ENCODE results near the gene NLE1. TPM values are rescaled to one million over a fixed set of nuclear protein-coding genes. Genes with fewer than 3 reads are reported as not detected.

Gene NLE1
- total RNA-seq, 4 donors from 2014 or later, result 9.6 to 16.1 (median 13.8) TPM

DNA sequence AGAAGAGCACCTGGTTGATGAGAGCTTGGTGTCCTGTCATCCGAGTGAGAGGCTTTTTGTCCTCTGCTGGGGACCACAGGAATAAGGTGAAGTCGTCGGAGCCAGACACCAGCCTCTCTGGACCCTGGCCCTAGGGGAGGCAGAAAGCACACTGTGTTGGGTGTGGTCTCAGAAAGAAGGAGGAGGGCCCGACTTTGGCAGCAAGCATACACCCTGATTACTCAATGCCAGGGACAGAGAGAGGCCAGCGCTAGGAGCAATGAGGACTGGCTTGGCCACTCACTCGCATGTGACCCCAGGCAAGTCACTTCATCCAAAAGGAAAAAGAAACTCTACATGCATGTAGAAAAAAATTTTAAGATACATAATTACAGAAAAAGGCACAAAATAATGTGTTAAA, 6.8 kb downstream of the NLE1 start:
- WGBS, result 91% methylated on average over 6 of the region's 6 CpGs
- no peak for DNase-seq (ENCODE audit: extremely low spot score)
- H3K4me1 ChIP-seq, result peaks cover 0 to 8% (median 2%) of the 10 kb centered on the region in 4 donors
- H3K36me3 ChIP-seq, result peaks cover 53 to 94% (median 85%) of the 10 kb centered on the region in 4 donors
- H3K27me3 ChIP-seq, result no peaks in the 10 kb centered on the region
- TF ChIP-seq EP300 (IDR thresholded peaks at IDR 0.05), result no peak
- H3K4me3 ChIP-seq, result no peak overlapping the region
- intact Hi-C loops (cut with DNase I), result no loop called here
- H3K9me3 ChIP-seq, result no peaks in the 10 kb centered on the region
- no peak overlapping the region for H3K27ac ChIP-seq (replicated peaks in 1 of 4)

DNA sequence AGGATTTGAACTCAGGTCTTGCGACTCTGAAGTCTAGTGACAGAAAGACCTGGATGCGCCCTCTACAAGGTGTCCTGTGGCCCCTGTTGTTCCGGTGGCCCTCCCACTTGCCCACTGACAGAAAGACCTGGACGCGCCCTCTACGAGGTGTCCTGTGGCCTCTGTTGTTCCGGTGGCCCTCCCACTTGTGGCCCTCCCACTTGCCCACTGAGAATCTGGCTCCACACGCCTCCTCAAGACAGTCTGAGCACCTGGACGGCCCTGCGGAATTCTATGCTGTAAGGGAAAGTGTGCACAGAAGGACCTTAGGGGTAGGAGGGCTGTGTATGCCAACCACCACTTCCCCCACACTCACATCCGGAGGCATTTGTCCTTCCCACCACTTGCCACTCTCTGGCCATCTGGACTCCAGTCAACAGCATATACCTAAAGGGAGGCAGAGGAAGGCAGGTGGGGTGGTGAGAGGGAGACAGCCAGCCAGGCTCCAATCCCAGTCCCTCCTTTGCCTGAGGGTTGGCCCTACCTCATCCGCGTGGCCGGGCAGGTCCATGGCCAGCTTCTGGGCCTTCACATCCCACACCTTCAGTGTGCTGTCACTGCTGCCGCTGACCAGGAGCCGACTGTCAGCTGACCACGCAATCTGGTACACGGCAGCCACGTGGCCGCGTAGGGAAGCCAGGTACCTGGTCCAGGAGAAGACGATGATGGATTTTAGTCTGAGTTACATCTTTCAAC, 9.1 kb downstream of the NLE1 start:
- intact Hi-C loops (cut with DNase I), result no loop called here
- H3K9me3 ChIP-seq, result no peaks in the 10 kb centered on the region
- peaks cover 41 to 76% (median 67%) of the 10 kb centered on the region in 4 donors for H3K36me3 ChIP-seq
- 93% methylated on average over 12 of the region's 22 CpGs for WGBS
- H3K4me3 ChIP-seq, result no peak overlapping the region
- peaks cover 0 to 15% (median 12%) of the 10 kb centered on the region in 4 donors for H3K4me1 ChIP-seq
- TF ChIP-seq EP300 (IDR thresholded peaks at IDR 0.05) (no peak), POLR2A (IDR thresholded peaks at IDR 0.05; ENCODE audit: low read depth) (no peak), POLR2AphosphoS5 (IDR thresholded peaks at IDR 0.05) (no peak)
- TF ChIP-seq, protein P1, sequence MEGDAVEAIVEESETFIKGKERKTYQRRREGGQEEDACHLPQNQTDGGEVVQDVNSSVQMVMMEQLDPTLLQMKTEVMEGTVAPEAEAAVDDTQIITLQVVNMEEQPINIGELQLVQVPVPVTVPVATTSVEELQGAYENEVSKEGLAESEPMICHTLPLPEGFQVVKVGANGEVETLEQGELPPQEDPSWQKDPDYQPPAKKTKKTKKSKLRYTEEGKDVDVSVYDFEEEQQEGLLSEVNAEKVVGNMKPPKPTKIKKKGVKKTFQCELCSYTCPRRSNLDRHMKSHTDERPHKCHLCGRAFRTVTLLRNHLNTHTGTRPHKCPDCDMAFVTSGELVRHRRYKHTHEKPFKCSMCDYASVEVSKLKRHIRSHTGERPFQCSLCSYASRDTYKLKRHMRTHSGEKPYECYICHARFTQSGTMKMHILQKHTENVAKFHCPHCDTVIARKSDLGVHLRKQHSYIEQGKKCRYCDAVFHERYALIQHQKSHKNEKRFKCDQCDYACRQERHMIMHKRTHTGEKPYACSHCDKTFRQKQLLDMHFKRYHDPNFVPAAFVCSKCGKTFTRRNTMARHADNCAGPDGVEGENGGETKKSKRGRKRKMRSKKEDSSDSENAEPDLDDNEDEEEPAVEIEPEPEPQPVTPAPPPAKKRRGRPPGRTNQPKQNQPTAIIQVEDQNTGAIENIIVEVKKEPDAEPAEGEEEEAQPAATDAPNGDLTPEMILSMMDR (IDR thresholded peaks at IDR 0.05), result no peak
- DNase-seq (ENCODE audit: extremely low spot score), result no peak
- no peak overlapping the region for H3K27ac ChIP-seq (replicated peaks in 1 of 4)
- no peaks in the 10 kb centered on the region for H3K27me3 ChIP-seq

DNA sequence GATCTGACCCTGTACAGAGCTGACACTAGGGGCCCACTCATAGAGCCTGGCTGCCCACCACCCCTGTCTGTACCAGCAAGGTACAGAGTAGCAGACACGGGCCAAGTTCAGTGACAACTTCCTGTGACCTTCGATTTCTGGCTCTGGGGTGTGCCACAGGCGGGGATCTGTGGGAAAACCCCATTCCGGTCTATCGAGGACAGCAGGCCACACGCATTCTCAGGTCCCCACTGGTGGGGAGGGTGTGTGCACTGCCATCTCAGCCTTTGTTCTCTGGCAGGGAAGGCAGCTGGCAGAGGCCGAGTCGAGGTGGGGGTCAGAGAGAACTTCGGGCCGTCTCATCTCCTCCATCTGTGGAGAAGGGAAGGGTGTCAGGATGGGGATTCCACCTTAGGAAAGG, 10.0 kb downstream of the NLE1 start:
- H3K27ac ChIP-seq (replicated peaks in 1 of 4), result no peak overlapping the region
- DNase-seq (ENCODE audit: extremely low spot score), result no peak
- TF ChIP-seq EP300 (IDR thresholded peaks at IDR 0.05), result no peak
- no peak for TF ChIP-seq POLR2A (IDR thresholded peaks at IDR 0.05; ENCODE audit: low read depth)
- TF ChIP-seq, protein P1 (IDR thresholded peaks at IDR 0.05), result no peak
- TF ChIP-seq POLR2AphosphoS5 (IDR thresholded peaks at IDR 0.05), result no peak
- H3K4me1 ChIP-seq, result peaks cover 0 to 23% (median 18%) of the 10 kb centered on the region in 4 donors
- intact Hi-C loops (cut with DNase I), result no loop called here
- peaks cover 39 to 68% (median 58%) of the 10 kb centered on the region in 4 donors for H3K36me3 ChIP-seq
- H3K27me3 ChIP-seq, result no peaks in the 10 kb centered on the region
- no peak overlapping the region for H3K4me3 ChIP-seq
- no peaks in the 10 kb centered on the region for H3K9me3 ChIP-seq
- 73% methylated on average over 3 of the region's 10 CpGs for WGBS

DNA sequence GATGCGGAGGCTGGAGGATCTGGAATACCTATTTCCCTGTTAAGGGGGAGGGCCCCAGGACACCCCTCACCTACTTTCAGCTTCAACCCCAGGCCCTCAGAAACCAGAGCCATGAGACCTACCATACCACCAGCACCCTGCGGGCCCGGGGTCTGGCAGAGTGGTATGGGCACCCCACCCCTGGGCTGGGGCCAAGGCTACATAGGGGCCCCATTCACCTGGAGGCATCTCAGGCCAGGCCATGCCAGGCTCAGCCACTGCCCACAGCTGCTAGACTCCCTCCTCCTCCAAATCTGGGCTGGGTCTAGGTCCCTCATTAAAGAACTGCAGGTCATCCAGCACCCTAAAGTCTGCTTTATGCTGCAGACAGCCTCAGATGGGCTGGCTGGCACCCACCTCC, 11.7 kb downstream of the NLE1 start:
- peaks cover 0 to 26% (median 18%) of the 10 kb centered on the region in 4 donors for H3K4me1 ChIP-seq
- peaks cover 25 to 51% (median 41%) of the 10 kb centered on the region in 4 donors for H3K36me3 ChIP-seq
- intact Hi-C loops (cut with DNase I), result no loop called here
- H3K9me3 ChIP-seq, result no peaks in the 10 kb centered on the region
- no peaks in the 10 kb centered on the region for H3K27me3 ChIP-seq
- 86% methylated on average over 1 of the region's 3 CpGs for WGBS
- TF ChIP-seq POLR2AphosphoS5 (IDR thresholded peaks at IDR 0.05) (no peak), POLR2A (IDR thresholded peaks at IDR 0.05; ENCODE audit: low read depth) (no peak), EP300 (IDR thresholded peaks at IDR 0.05) (no peak)
- H3K27ac ChIP-seq (replicated peaks in 1 of 4), result no peak overlapping the region
- no peak for DNase-seq (ENCODE audit: extremely low spot score)
- H3K4me3 ChIP-seq, result no peak overlapping the region

DNA sequence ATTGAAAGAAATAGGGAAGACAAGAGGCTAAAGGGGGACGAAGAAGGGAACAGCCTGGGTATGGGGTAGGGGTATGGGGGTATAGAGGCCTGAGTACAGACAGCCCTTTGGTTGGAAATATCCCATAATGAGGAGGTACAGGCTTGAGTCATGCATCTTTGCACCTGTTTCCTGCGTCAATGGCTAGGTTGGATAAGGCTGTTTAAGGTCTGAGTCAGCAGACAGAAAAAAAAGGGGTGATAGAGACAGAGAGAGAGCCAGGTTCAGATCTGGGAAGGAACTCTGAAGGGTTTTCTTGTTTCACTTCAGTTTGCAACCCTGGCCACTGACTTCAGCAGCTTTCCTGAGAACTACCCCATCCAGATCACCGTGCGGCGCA, 12.1 kb downstream of the NLE1 start:
- 92% methylated on average over 5 of the region's 5 CpGs for WGBS
- intact Hi-C loops (cut with DNase I), result loop anchor here (10.0 kb wide), 1 partner anchor 495 kb away; no protein-coding TSS in a partner anchor

More for the DNA sequence above, 12.1 kb downstream of the NLE1 start:
- Histone ChIP-seq H3K4me3 (no peak overlapping the region), H3K27ac (replicated peaks in 1 of 4) (no peak overlapping the region), H3K4me1 (peaks cover 0 to 26% (median 18%) of the 10 kb centered on the region in 4 donors), H3K27me3 (no peaks in the 10 kb centered on the region), H3K9me3 (no peaks in the 10 kb centered on the region), H3K36me3 (peaks cover 21 to 46% (median 36%) of the 10 kb centered on the region in 4 donors)
- no peak for TF ChIP-seq POLR2AphosphoS5 (IDR thresholded peaks at IDR 0.05)
- TF ChIP-seq EP300 (IDR thresholded peaks at IDR 0.05), result no peak
- TF ChIP-seq POLR2A (IDR thresholded peaks at IDR 0.05; ENCODE audit: low read depth), result no peak
- TF ChIP-seq, protein P1 (IDR thresholded peaks at IDR 0.05), result no peak
- no peak for DNase-seq (ENCODE audit: extremely low spot score)

Data from esophagus muscularis mucosa (tissue), 4 donors.